Measurements from ENCODE around the gene MAP3K19. TPM values are rescaled to one million over a fixed set of nuclear protein-coding genes. Genes with fewer than 3 reads are reported as not detected.
"Not testable (repeated sequence)": the region's sequence is repeated elsewhere in the genome, so short reads cannot be mapped to it uniquely, and the experiment has no call there.

MAP3K19 gene
- total RNA-seq, 1 donor from 2014 or later, result not detected

DNA sequence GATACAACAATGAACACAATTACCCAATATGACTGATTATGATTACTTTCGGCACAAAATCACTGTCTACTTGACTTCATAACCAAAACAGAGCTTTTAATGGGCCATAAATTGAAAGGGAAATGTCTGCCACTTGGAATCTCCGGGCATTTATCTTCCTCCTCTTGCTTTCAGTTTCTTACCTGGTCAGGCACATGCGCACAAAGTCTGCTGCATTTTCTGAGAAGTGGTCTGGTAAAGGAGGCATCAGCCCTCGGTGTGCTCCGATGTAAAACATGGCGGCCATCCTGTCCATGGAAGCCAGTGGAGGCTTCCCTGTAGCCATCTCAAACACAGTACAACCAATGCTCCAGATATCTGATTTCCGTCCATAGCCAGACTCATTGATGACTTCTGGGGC, 66.6 kb downstream of the MAP3K19 start:
- H3K27ac ChIP-seq (replicated peaks), result no peak overlapping the region
- intact Hi-C loops (cut with micrococcal nuclease), result no loop called here
- H3K4me1 ChIP-seq, result peaks cover 10% of the 10 kb centered on the region
- no peaks in the 10 kb centered on the region for H3K36me3 ChIP-seq
- TF ChIP-seq, protein P1, sequence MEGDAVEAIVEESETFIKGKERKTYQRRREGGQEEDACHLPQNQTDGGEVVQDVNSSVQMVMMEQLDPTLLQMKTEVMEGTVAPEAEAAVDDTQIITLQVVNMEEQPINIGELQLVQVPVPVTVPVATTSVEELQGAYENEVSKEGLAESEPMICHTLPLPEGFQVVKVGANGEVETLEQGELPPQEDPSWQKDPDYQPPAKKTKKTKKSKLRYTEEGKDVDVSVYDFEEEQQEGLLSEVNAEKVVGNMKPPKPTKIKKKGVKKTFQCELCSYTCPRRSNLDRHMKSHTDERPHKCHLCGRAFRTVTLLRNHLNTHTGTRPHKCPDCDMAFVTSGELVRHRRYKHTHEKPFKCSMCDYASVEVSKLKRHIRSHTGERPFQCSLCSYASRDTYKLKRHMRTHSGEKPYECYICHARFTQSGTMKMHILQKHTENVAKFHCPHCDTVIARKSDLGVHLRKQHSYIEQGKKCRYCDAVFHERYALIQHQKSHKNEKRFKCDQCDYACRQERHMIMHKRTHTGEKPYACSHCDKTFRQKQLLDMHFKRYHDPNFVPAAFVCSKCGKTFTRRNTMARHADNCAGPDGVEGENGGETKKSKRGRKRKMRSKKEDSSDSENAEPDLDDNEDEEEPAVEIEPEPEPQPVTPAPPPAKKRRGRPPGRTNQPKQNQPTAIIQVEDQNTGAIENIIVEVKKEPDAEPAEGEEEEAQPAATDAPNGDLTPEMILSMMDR (IDR thresholded peaks at IDR 0.05; ENCODE audit: borderline replicate concordance), result no peak
- H3K27me3 ChIP-seq (ENCODE audit: low read depth), result no peaks in the 10 kb centered on the region
- DNase-seq, result no peak
- H3K4me3 ChIP-seq, result no peak overlapping the region
- H3K9me3 ChIP-seq (replicated peaks), result no peaks in the 10 kb centered on the region

DNA sequence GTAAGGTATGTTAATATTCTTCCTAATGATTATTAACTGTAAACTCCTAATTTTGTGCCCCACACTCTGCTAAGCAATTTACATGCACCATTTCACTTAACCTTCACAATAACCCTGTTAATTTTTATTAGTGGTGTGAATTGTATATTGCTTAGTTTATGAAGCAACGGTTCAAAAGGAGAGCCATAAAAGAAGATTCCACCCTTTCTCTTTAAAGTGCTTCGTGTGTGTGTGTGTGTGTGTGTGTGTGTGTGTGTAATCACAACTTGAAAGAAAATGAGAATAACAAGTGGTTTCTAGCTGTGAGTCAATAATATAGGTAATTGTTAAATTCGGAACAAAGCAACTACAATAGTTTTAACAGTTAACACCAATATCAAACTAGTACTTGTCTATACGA, 68.0 kb downstream of the MAP3K19 start:
- TF ChIP-seq, protein P1 (IDR thresholded peaks at IDR 0.05; ENCODE audit: borderline replicate concordance), result no peak
- H3K9me3 ChIP-seq (replicated peaks), result peaks cover 8% of the 10 kb centered on the region
- no peaks in the 10 kb centered on the region for H3K27me3 ChIP-seq (ENCODE audit: low read depth)
- H3K36me3 ChIP-seq, result no peaks in the 10 kb centered on the region
- intact Hi-C loops (cut with micrococcal nuclease), result no loop called here
- H3K27ac ChIP-seq (replicated peaks), result no peak overlapping the region
- DNase-seq, result no peak
- H3K4me1 ChIP-seq, result peaks cover 10% of the 10 kb centered on the region
- no peak overlapping the region for H3K4me3 ChIP-seq

DNA sequence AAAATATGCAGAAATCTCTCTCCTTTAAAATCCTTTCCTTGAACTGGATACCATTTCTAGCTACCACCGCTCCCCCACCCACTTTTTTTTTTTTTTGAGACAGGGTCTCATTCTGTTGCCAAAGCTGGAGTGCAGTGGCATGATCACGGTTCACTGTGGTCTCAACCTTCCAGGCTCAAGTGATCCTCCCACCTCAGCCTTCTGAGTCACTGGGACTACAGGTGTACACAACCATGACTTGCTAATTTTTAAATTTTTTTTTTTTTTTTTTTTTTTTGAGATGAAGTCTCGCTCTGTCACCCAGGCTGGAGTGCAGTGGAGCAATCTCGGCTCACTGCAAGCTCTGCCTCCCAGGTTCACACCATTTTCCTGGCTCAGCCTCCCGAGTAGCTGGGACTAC, 70.1 kb downstream of the MAP3K19 start:
- H3K9me3 ChIP-seq (replicated peaks), result peaks cover 21% of the 10 kb centered on the region
- H3K27ac ChIP-seq (replicated peaks); DNase-seq; H3K4me3 ChIP-seq; H3K27me3 ChIP-seq (ENCODE audit: low read depth); H3K36me3 ChIP-seq; intact Hi-C loops (cut with micrococcal nuclease): not testable (repeated sequence)
- H3K4me1 ChIP-seq, result peaks cover 10% of the 10 kb centered on the region

DNA sequence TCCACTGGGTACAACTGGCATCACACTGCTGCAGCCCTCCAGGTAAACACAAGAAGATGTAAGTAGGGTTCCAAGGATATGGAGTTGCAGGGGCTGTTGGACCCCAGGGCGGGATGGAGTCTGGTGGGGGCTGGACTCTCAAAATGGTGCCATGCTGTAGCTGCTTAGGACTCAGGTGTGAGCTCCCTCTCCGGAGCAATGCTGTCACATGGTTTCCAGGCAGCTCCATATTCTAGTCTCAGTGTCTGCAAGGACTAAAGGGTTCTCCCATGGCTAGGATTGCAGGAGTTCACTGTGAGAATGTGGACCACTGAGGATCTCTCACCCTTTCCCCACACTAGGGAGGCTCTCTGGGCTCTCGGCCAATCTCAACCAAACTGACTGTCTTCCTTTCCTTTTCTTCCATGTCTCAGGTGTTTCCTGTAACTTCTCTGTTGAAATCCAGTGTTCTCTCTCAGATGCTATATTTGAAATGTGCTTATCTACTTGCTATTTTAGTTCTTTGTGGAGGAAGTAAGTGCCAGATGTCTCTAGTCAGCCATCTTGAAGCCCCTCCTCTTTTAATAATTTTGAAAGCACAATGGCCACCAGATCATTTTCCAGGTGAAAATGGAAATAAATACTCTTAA, 71.1 kb downstream of the MAP3K19 start:
- H3K4me1 ChIP-seq, result peaks cover 10% of the 10 kb centered on the region
- no peak for DNase-seq
- no peak overlapping the region for H3K27ac ChIP-seq (replicated peaks)
- H3K9me3 ChIP-seq (replicated peaks), result peaks cover 21% of the 10 kb centered on the region
- H3K4me3 ChIP-seq, result no peak overlapping the region
- intact Hi-C loops (cut with micrococcal nuclease), result no loop called here
- no peaks in the 10 kb centered on the region for H3K36me3 ChIP-seq
- H3K27me3 ChIP-seq (ENCODE audit: low read depth), result no peaks in the 10 kb centered on the region
- TF ChIP-seq, protein P1 (IDR thresholded peaks at IDR 0.05; ENCODE audit: borderline replicate concordance), result no peak

DNA sequence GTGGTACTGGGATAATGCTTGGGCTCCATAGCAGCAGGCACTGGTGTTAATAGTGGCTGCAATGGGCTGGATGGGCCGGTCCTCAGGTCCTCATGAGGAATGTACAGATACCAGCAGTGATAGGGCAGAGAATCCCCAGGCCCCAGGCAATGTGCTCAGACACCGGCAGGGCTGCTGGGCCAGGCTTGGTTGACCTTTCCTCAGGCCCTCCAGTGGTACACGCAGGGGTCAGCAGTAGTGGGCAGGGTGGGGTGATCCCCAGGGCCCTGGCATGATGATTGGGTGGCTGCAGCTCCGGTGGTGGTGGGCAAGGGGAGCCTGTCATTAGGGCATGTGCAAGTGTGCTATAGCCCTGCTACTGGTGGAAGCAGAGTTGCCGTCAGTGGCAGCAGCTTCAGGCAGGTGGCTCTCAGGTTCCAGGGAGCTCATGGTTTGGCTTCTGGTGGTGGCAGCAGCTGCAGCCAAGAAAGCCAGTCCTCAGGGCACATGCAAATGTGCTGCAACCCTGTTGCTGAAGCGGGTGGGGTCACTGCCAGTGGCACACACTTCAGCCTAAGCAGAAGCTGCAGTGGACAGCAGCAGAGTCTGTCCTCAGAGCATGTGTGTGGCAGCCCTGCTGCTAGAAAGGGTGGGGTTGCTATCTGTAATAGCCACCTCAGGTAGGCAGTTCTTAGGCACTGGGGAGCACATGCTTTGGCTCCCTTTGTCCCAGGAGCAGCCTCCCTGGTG, 71.8 kb downstream of the MAP3K19 start:
- no peak overlapping the region for H3K4me3 ChIP-seq
- H3K4me1 ChIP-seq, result peaks cover 10% of the 10 kb centered on the region
- H3K9me3 ChIP-seq (replicated peaks), result peaks cover 21% of the 10 kb centered on the region
- DNase-seq, result no peak
- intact Hi-C loops (cut with micrococcal nuclease), result no loop called here
- no peak overlapping the region for H3K27ac ChIP-seq (replicated peaks)
- TF ChIP-seq, protein P1 (IDR thresholded peaks at IDR 0.05; ENCODE audit: borderline replicate concordance), result no peak
- no peaks in the 10 kb centered on the region for H3K36me3 ChIP-seq
- no peaks in the 10 kb centered on the region for H3K27me3 ChIP-seq (ENCODE audit: low read depth)
